Subcutaneous adipose tissue (tissue), 4 donors: ENCODE results near the gene LMAN2L. TPM values are rescaled to one million over a fixed set of nuclear protein-coding genes. Genes with fewer than 3 reads are reported as not detected.

ENCODE experiments used
- CTCF ChIP-seq: fragments of 450-650 bp; IDR thresholded peaks from one replicate; pipeline ENCODE4 v1.5.1; 2016; ENCODE audit warnings: low read depth, mild to moderate bottlenecking, control low read depth, antibody characterized with exemption, moderate library complexity
- total RNA-seq, 4 donors: library from RNA; depleted of rRNA; stranded (reverse); fragments of >200 nt; gene quantifications; one replicate each; pipeline ENCODE4 v1.1.0, GENCODE V29; 2016

The LMAN2L gene
- total RNA-seq, 4 donors from 2014 or later, result 14.6 to 18.1 (median 16.7) TPM

GRCh38 chr2:96702098-96702785 is 37.6 kb downstream of the LMAN2L start:
- TF ChIP-seq CTCF, result no peak

GRCh38 chr2:96701636-96702035 is 38.2 kb downstream of the LMAN2L start:
- no peak for TF ChIP-seq CTCF

GRCh38 chr2:96700086-96700485 is 39.8 kb downstream of the LMAN2L start:
- no peak for TF ChIP-seq CTCF

GRCh38 chr2:96699621-96700020 is 40.2 kb downstream of the LMAN2L start:
- no peak for TF ChIP-seq CTCF

GRCh38 chr2:96699021-96699420 is 40.8 kb downstream of the LMAN2L start:
- TF ChIP-seq CTCF, result no peak

GRCh38 chr2:96698221-96698861 is 41.5 kb downstream of the LMAN2L start:
- no peak for TF ChIP-seq CTCF

- TF ChIP-seq CTCF, result no peak
These were observed 42.4 kb downstream of the LMAN2L start for GRCh38 chr2:96697476-96697875.
